ENCODE results near the gene CDK19. TPM values are rescaled to one million over a fixed set of nuclear protein-coding genes. Genes with fewer than 3 reads are reported as not detected.

CDK19 gene
- total and polyA plus RNA-seq, 9 of the 15 experiments (the other 6 are each of a cell fraction or from before 2014, with no cell fraction given), result 3.8 to 15.2 (median 7.4) TPM

DNA sequence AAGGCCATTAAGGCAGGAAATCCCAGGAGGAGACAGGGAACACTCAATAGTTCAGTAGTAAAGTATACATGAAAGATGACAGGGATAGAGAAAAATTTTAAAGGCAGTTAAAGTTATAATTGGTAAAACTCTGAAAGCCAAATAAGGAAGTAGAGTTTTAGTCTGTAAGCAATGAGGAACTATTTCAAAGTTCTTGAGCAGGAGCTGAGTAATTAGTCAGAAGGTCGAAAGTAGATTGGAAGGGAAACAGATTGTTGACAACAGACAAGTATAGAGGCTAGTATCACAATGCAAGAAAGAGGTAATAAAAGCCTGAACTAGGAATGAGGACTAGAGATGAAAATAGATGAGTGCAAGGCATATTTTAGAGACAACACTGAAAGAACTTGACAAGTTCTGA, 150.3 kb downstream of the CDK19 start:
- ChIA-PET POLR2A (interaction anchor here (0.6 to 1.8 kb wide), 2 partner anchors 27 to 212 kb away, joined by 3 to 5 read pairs; no protein-coding TSS in a partner anchor), CTCF (ENCODE audit: low intra/inter-chr PET ratio) (no interaction called here)
- H3K27ac ChIP-seq (ENCODE audit: extremely low read depth, low read depth, low read length), result peak overlapping the region; percentile 36; the same call in 1 of the 3 replicates
- no peak overlapping the region for H3K4me2 ChIP-seq (ENCODE audit: insufficient read depth, low read length)
- 0% methylated on average over 1 of the region's 1 CpG for WGBS (ENCODE audit: insufficient coverage, low coverage, missing lambda C conversion rate)
- no peaks in the 10 kb centered on the region for H3K9me1 ChIP-seq (ENCODE audit: control insufficient read depth, insufficient read depth, low read length)
- peak in 1 of 2 experiments; percentile 16; a peak in 1 of 4 replicates for TF ChIP-seq SRF (CRISPR knock-in tag; IDR thresholded peaks at IDR 0.05)
- TF ChIP-seq CXXC5 (CRISPR knock-in tag; IDR thresholded peaks at IDR 0.05), result no peak
- TF ChIP-seq, protein P1, sequence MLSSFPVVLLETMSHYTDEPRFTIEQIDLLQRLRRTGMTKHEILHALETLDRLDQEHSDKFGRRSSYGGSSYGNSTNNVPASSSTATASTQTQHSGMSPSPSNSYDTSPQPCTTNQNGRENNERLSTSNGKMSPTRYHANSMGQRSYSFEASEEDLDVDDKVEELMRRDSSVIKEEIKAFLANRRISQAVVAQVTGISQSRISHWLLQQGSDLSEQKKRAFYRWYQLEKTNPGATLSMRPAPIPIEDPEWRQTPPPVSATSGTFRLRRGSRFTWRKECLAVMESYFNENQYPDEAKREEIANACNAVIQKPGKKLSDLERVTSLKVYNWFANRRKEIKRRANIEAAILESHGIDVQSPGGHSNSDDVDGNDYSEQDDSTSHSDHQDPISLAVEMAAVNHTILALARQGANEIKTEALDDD (IDR thresholded peaks at IDR 0.05), result 0 out of 2 replicates have a peak, but pooled peaks have one; percentile 37
- intact Hi-C loops (cut with micrococcal nuclease) (no loop called here), in situ Hi-C loops (cut with MboI) (no loop called here)
- 0 out of 5 replicates have a peak, but pooled peaks cover 0 to 4% of the 10 kb centered on the region in 2 experiments for H3K27me3 ChIP-seq (ENCODE audit: control insufficient read depth in 2 of 2, insufficient read depth in 2 of 2, low read length in 2 of 2)
- no peaks in the 10 kb centered on the region for H4K20me1 ChIP-seq (replicated peaks; ENCODE audit: control insufficient read depth, insufficient read depth, low read length)
- no TSS peak for BruUV-seq (replicated peaks)
- H2AFZ ChIP-seq (ENCODE audit: low read depth, low read length), result no peak overlapping the region
- FAIRE-seq, result no peak
- no peak overlapping the region for H3K4me3 ChIP-seq
- DNase-seq (ENCODE audit: extremely low read depth in 1 of 4, low spot score in 3 of 4), result no peak
- H3K9ac ChIP-seq (ENCODE audit: insufficient read depth in 1 of 2, low read depth in 2 of 2, low read length in 2 of 2), result no peak overlapping the region
- H3K79me2 ChIP-seq (ENCODE audit: control insufficient read depth, insufficient read depth, low read length), result no peaks in the 10 kb centered on the region
- no peaks in the 10 kb centered on the region; a peak in 1 of 5 replicates for H3K4me1 ChIP-seq (replicated peaks in 1 of 2; ENCODE audit: control insufficient read depth in 2 of 2, insufficient read depth in 2 of 2, low read length in 2 of 2)
- H3K9me3 ChIP-seq (replicated peaks; ENCODE audit: control insufficient read depth, insufficient read depth, low read depth, low read length), result no peaks in the 10 kb centered on the region
- H3K36me3 ChIP-seq (ENCODE audit: control insufficient read depth, insufficient read depth, low read length), result no peaks in the 10 kb centered on the region
- no peak for ATAC-seq

All from K562 (cell line).